Measurements from ENCODE around the gene PRRT4. TPM values are rescaled to one million over a fixed set of nuclear protein-coding genes. Genes with fewer than 3 reads are reported as not detected.

PRRT4 gene
- total RNA-seq, 1 experiment from 2014 or later = 0.24 TPM

DNA sequence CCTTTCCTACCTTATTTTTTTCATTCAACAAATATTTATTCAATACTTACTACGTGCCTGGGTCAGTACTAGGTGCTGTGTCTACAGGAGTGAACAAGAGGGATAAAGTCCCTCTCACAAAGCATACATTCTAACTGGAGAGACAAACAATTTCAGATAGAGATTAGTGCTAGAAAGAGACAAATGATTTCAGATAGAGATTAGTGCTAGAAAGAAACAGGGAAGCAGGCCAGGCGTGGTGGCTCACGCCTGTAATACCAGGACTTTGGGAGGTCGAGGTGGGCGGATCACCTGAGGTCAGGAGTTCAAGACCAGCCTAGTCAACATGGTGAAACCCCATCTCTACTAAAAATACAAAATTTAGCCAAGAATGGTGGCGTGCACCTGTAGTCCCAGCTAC is 52.4 kb downstream of the PRRT4 start:
- H2BK20ac ChIP-seq (ENCODE audit: low read depth, low read length, poor library complexity, severe bottlenecking) = no peak overlapping the region
- H2BK120ac ChIP-seq (ENCODE audit: low read depth, low read length, poor library complexity, severe bottlenecking) = no peak overlapping the region
- H3K27ac ChIP-seq (ENCODE audit: insufficient read length, low read depth, low read length) = no peak overlapping the region
- H3K4ac ChIP-seq (ENCODE audit: low read depth, low read length) = no peak overlapping the region
- no peak overlapping the region for H4K5ac ChIP-seq (ENCODE audit: insufficient read length, low read depth, low read length)
- no peak overlapping the region for H3T11ph ChIP-seq (ENCODE audit: low read length)
- H2BK15ac ChIP-seq (ENCODE audit: low read depth, low read length) = no peak overlapping the region
- no peak overlapping the region for H2AFZ ChIP-seq (ENCODE audit: low read length)
- Mint-ChIP-seq H3K36me3 (ENCODE audit: insufficient read depth in 1 of 3, low read depth in 3 of 3) (peaks cover 42 to 90% (median 81%) of the 10 kb centered on the region in 3 experiments; a peak in 6 of 7 replicates), H3K4me3 (no peak overlapping the region), H3K9me3 (no peaks in the 10 kb centered on the region), H3K27me3 (ENCODE audit: low read depth) (no peaks in the 10 kb centered on the region), H3K27ac (no peak overlapping the region), H3K4me1 (no peaks in the 10 kb centered on the region)
- H3K4me2 ChIP-seq (ENCODE audit: insufficient read depth, insufficient read length, low read length) = no peak overlapping the region
- no peaks in the 10 kb centered on the region for H3K23me2 ChIP-seq (ENCODE audit: insufficient read length, low read depth, low read length, poor library complexity, severe bottlenecking)
- H3K9ac ChIP-seq (ENCODE audit: extremely low read depth, insufficient read length, low read length) = no peak overlapping the region
- no peaks in the 10 kb centered on the region for H3K79me2 ChIP-seq (ENCODE audit: insufficient read depth, low read length)
- H2BK12ac ChIP-seq (ENCODE audit: insufficient read length, low read depth, low read length) = no peak overlapping the region
- no peak overlapping the region for H2BK5ac ChIP-seq (ENCODE audit: insufficient read length, low read length)
- no peak overlapping the region for H4K91ac ChIP-seq (ENCODE audit: insufficient read length, low read depth, low read length)
- no peak overlapping the region for H3K56ac ChIP-seq (ENCODE audit: insufficient read length, low read depth, low read length)
- TF ChIP-seq, protein P1, sequence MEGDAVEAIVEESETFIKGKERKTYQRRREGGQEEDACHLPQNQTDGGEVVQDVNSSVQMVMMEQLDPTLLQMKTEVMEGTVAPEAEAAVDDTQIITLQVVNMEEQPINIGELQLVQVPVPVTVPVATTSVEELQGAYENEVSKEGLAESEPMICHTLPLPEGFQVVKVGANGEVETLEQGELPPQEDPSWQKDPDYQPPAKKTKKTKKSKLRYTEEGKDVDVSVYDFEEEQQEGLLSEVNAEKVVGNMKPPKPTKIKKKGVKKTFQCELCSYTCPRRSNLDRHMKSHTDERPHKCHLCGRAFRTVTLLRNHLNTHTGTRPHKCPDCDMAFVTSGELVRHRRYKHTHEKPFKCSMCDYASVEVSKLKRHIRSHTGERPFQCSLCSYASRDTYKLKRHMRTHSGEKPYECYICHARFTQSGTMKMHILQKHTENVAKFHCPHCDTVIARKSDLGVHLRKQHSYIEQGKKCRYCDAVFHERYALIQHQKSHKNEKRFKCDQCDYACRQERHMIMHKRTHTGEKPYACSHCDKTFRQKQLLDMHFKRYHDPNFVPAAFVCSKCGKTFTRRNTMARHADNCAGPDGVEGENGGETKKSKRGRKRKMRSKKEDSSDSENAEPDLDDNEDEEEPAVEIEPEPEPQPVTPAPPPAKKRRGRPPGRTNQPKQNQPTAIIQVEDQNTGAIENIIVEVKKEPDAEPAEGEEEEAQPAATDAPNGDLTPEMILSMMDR (conservative IDR thresholded peaks at IDR 0.05) = no peak
- H3K79me1 ChIP-seq (ENCODE audit: insufficient read depth, low read depth, low read length, poor library complexity, severe bottlenecking) = no peaks in the 10 kb centered on the region
- H3K18ac ChIP-seq (ENCODE audit: insufficient read length, low read depth, low read length) = no peak overlapping the region
- H4K20me1 ChIP-seq (ENCODE audit: control insufficient read depth, insufficient read depth, insufficient read length) = no peaks in the 10 kb centered on the region
- no peaks in the 10 kb centered on the region for H3K4me1 ChIP-seq (ENCODE audit: insufficient read depth, low read length)
- no CpG with 5 or more reads among the region's 6 CpGs for whole genome bisulfite sequencing (ENCODE audit: extremely low coverage, insufficient read length, low lambda C conversion rate)
- H2AK5ac ChIP-seq (ENCODE audit: insufficient read length, low read length) = no peak overlapping the region
- no peak overlapping the region for H3K14ac ChIP-seq (ENCODE audit: insufficient read depth, low read length)
- H4K8ac ChIP-seq (replicated peaks; ENCODE audit: insufficient read length, low read depth, low read length) = no peak overlapping the region
- no peak for DNase-seq
- H3K9me3 ChIP-seq (ENCODE audit: control insufficient read depth, low read depth, low read length) = no peaks in the 10 kb centered on the region
- H3K23ac ChIP-seq (ENCODE audit: insufficient read length, low read depth, low read length) = no peak overlapping the region
- H3K27me3 ChIP-seq (ENCODE audit: insufficient read depth, low read length) = no peaks in the 10 kb centered on the region

Data from H9 (cell line).